IMR-90 (cell line): ENCODE measurements around the gene HS6ST2. TPM values are rescaled to one million over a fixed set of nuclear protein-coding genes. Genes with fewer than 3 reads are reported as not detected.

Experiments used
- ATAC-seq: fragments of 200-7000 bp; cut with Tn5 transposase; 2 replicates; pipeline ENCODE4 v1.9.1; 2020; ENCODE audit warnings: low read depth, mild to moderate bottlenecking, moderate library complexity
- BruUV-seq: library from RNA; stranded (reverse); fragments of 400-500 nt; replicated peaks from 2 replicates; lab custom pipeline; 2021; lab: Mats Ljungman, UMichigan
- CTCF ChIA-PET: fragments of 300-600 bp; formaldehyde crosslinking; extraction: SDS; loops from one replicate; lab custom pipeline; 2021; ENCODE audit warnings: antibody characterized with exemption; lab: Yijun Ruan, JAX
- POLR2A ChIA-PET: fragments of 300-600 bp; sonication (Branson Sonifier 250); formaldehyde crosslinking; loops from one replicate; lab custom pipeline; 2022; ENCODE audit warnings: antibody characterized with exemption; ENCODE audit not compliant: unreplicated experiment; lab: Charles Lee
- DNase-seq: peaks from one replicate; pipeline ENCODE4 v3.0.0; 2013
- H2AFZ ChIP-seq: replicated peaks from 2 replicates; pipeline ENCODE3; 2013; ENCODE audit warnings: low read length, mild to moderate bottlenecking; ENCODE audit not compliant: poor library complexity
- H2AK5ac ChIP-seq: 2 replicates; pipeline ENCODE4 v1.6.1; 2013; ENCODE audit warnings: low read depth, low read length, inconsistent platforms
- H2AK9ac ChIP-seq: replicated peaks from 2 replicates; pipeline ENCODE3; 2013; ENCODE audit warnings: mild to moderate bottlenecking, low read depth, low read length, moderate library complexity; ENCODE audit not compliant: poor library complexity
- H2BK120ac ChIP-seq: 2 replicates; pipeline ENCODE4 v1.6.1; 2013; ENCODE audit warnings: low read depth, low read length, inconsistent platforms
- H2BK15ac ChIP-seq: 3 replicates; pipeline ENCODE4 v1.6.1; 2013; ENCODE audit warnings: low read depth, low read length, inconsistent platforms
- H2BK20ac ChIP-seq: 2 replicates; pipeline ENCODE4 v1.6.1; 2013; ENCODE audit warnings: low read depth, mild to moderate bottlenecking, inconsistent platforms, low read length, moderate library complexity
- H2BK5ac ChIP-seq: 2 replicates; pipeline ENCODE4 v1.6.1; 2013; ENCODE audit warnings: mild to moderate bottlenecking, low read depth, low read length, inconsistent platforms; ENCODE audit not compliant: poor library complexity, severe bottlenecking
- H3K14ac ChIP-seq: replicated peaks from 2 replicates; pipeline ENCODE4 v1.6.1; 2013; ENCODE audit warnings: low read depth, low read length, inconsistent platforms
- H3K18ac ChIP-seq: 2 replicates; pipeline ENCODE4 v1.6.1; 2013; ENCODE audit warnings: low read depth, low read length, control low read depth
- H3K23ac ChIP-seq: 2 replicates; pipeline ENCODE4 v1.6.1; 2013; ENCODE audit warnings: low read depth, low read length, inconsistent platforms
- H3K27ac ChIP-seq: 2 replicates; pipeline ENCODE4 v1.5.1; 2013; ENCODE audit warnings: mild to moderate bottlenecking, control low read depth, low read length; ENCODE audit not compliant: insufficient read depth
- H3K27me3 ChIP-seq: 2 replicates; pipeline ENCODE4 v1.6.1; 2013; ENCODE audit warnings: low read length; ENCODE audit not compliant: control insufficient read depth, insufficient read depth
- H3K36me3 ChIP-seq: 2 replicates; pipeline ENCODE4 v1.6.1; 2013; ENCODE audit warnings: low read length, mixed read lengths; ENCODE audit not compliant: control insufficient read depth, insufficient read depth
- H3K4ac ChIP-seq: 2 replicates; pipeline ENCODE4 v1.6.1; 2013; ENCODE audit warnings: low read depth, low read length, inconsistent platforms
- H3K4me1 ChIP-seq: 2 replicates; pipeline ENCODE4 v1.6.1; 2013; ENCODE audit warnings: low read length, mixed read lengths; ENCODE audit not compliant: control insufficient read depth, insufficient read depth
- H3K4me2 ChIP-seq: 2 replicates; pipeline ENCODE4 v1.6.1; 2013; ENCODE audit warnings: low read depth, mild to moderate bottlenecking, control low read depth, low read length, moderate library complexity
- H3K4me3 ChIP-seq: 2 replicates; pipeline ENCODE4 v1.5.1; 2013; ENCODE audit warnings: low read depth, mild to moderate bottlenecking, control low read depth, low read length, moderate library complexity; ENCODE audit not compliant: insufficient read depth
- H3K56ac ChIP-seq: 2 replicates; pipeline ENCODE4 v1.6.1; 2013; ENCODE audit warnings: low read length, inconsistent platforms; ENCODE audit not compliant: insufficient read depth; ENCODE audit errors: extremely low read depth
- H3K79me1 ChIP-seq, 2 experiments: 2 replicates each; pipeline ENCODE4 v1.6.1; 2013; ENCODE audit warnings: low read length in 2 of 2, inconsistent platforms in 1 of 2, low read depth in 1 of 2
- H3K9ac ChIP-seq: 2 replicates; pipeline ENCODE4 v1.6.1; 2013; ENCODE audit warnings: low read depth, low read length, control low read depth
- H3K9me1 ChIP-seq: 2 replicates; pipeline ENCODE4 v1.6.1; 2013; ENCODE audit warnings: low read length, inconsistent platforms; ENCODE audit not compliant: insufficient read depth
- H3K9me3 ChIP-seq: 2 replicates; pipeline ENCODE4 v1.6.1; 2013; ENCODE audit warnings: low read length; ENCODE audit not compliant: control insufficient read depth, insufficient read depth
- H4K20me1 ChIP-seq: 2 replicates; pipeline ENCODE4 v1.6.1; 2013; ENCODE audit warnings: low read length, inconsistent platforms; ENCODE audit not compliant: insufficient read depth
- H4K5ac ChIP-seq: 2 replicates; pipeline ENCODE4 v1.6.1; 2013; ENCODE audit warnings: mild to moderate bottlenecking, low read depth, low read length, control low read depth
- H4K8ac ChIP-seq, 2 experiments: 2 replicates each; pipeline ENCODE4 v1.6.1; 2013; ENCODE audit warnings: low read depth in 2 of 2, low read length in 2 of 2, control low read depth in 1 of 2, inconsistent platforms in 1 of 2
- H4K91ac ChIP-seq: 2 replicates; pipeline ENCODE4 v1.6.1; 2013; ENCODE audit warnings: low read depth, low read length, inconsistent platforms; ENCODE audit not compliant: insufficient read depth
- BHLHE40 ChIP-seq: fragments of 150-350 bp; IDR thresholded peaks from 2 replicates; pipeline ENCODE4 v1.6.1; 2016; ENCODE audit warnings: mild to moderate bottlenecking, low read depth, low read length
- CEBPB ChIP-seq: IDR thresholded peaks from 2 replicates; pipeline ENCODE4 v1.6.1; 2012; ENCODE audit warnings: low read depth, low read length, improper control_type of control experiment
- CHD1 ChIP-seq: IDR thresholded peaks from 2 replicates; pipeline ENCODE4 v1.6.1; 2012; ENCODE audit warnings: low read depth, low read length, improper control_type of control experiment
- CTCF ChIP-seq: conservative IDR thresholded peaks from 2 replicates; pipeline ENCODE4 v1.5.1; 2012; ENCODE audit warnings: mild to moderate bottlenecking, low read depth, low read length, improper control_type of control experiment
- ELK1 ChIP-seq: fragments of 150-350 bp; IDR thresholded peaks from 2 replicates; pipeline ENCODE4 v1.6.1; 2016; ENCODE audit warnings: low read depth, mild to moderate bottlenecking, low read length, moderate library complexity, borderline replicate concordance
- FOS ChIP-seq: fragments of 150-350 bp; IDR thresholded peaks from 2 replicates; pipeline ENCODE4 v1.6.1; 2016; ENCODE audit warnings: low read depth, low read length
- MAFK ChIP-seq: IDR thresholded peaks from 2 replicates; pipeline ENCODE4 v1.6.1; 2012; ENCODE audit warnings: low read depth, low read length, improper control_type of control experiment
- MAZ ChIP-seq: IDR thresholded peaks from 2 replicates; pipeline ENCODE4 v1.6.1; 2012; ENCODE audit warnings: low read depth, mild to moderate bottlenecking, low read length, improper control_type of control experiment, moderate library complexity, borderline replicate concordance
- MXI1 ChIP-seq: IDR thresholded peaks from 2 replicates; pipeline ENCODE4 v1.6.1; 2012; ENCODE audit warnings: low read depth, mild to moderate bottlenecking, low read length, moderate library complexity, borderline replicate concordance
- NFE2L2 ChIP-seq: fragments of 150-350 bp; IDR thresholded peaks from 2 replicates; pipeline ENCODE4 v1.6.1; 2016; ENCODE audit warnings: low read depth, mild to moderate bottlenecking, low read length
- POLR2A ChIP-seq: IDR thresholded peaks from 2 replicates; pipeline ENCODE4 v1.6.1; 2012; ENCODE audit warnings: mild to moderate bottlenecking, low read depth, low read length
- RAD21 ChIP-seq: IDR thresholded peaks from 2 replicates; pipeline ENCODE4 v1.6.1; 2012; ENCODE audit warnings: low read length, improper control_type of control experiment
- RCOR1 ChIP-seq: IDR thresholded peaks from 2 replicates; pipeline ENCODE4 v1.6.1; 2012; ENCODE audit warnings: mild to moderate bottlenecking, low read length, improper control_type of control experiment; ENCODE audit not compliant: insufficient replicate concordance
- RFX5 ChIP-seq: IDR thresholded peaks from 2 replicates; pipeline ENCODE4 v1.8.0; 2012; ENCODE audit warnings: low read depth, mild to moderate bottlenecking, low read length, moderate library complexity
- SMC3 ChIP-seq: fragments of 150-350 bp; IDR thresholded peaks from 2 replicates; pipeline ENCODE4 v1.6.1; 2016; ENCODE audit warnings: low read depth, mild to moderate bottlenecking, antibody characterized with exemption, low read length, moderate library complexity
- USF2 ChIP-seq: fragments of 150-350 bp; IDR thresholded peaks from 2 replicates; pipeline ENCODE4 v1.6.1; 2017; ENCODE audit warnings: mild to moderate bottlenecking, antibody characterized with exemption, low read length, low read depth
- WGBS, 2 experiments: methylation state at CpG; one replicate each; pipeline versions ENCODE4 v1.1.5 to v1.1.7; 2013; ENCODE audit warnings: missing lambda C conversion rate in 2 of 2; ENCODE audit not compliant: insufficient read length in 1 of 2; ENCODE audit errors: extremely low coverage in 2 of 2; 5-methylcytosine and 5-hydroxymethylcytosine counted together
- dilution Hi-C: fragments of 300-500 bp; cut with HindIII; formaldehyde crosslinking; loops from one replicate; pipeline ENCODE4 v1.14.3; 2018; ENCODE audit warnings: low sequenced_read_pairs; ENCODE audit not compliant: unreplicated experiment
- in situ Hi-C: fragments of 300-500 bp; cut with MboI; formaldehyde crosslinking; loops from 3 replicates; pipeline ENCODE4 v1.14.3; 2019; ENCODE audit warnings: low sequenced_read_pairs, inconsistent platforms, mixed read lengths
- intact Hi-C: fragments of 100-400 bp; cut with micrococcal nuclease; formaldehyde crosslinking; loops from 2 replicates; pipeline ENCODE4 v1.10.0; 2022
- polyA plus RNA-seq, 3 experiments: library from polyadenylated mRNA; depleted of rRNA; stranded (reverse); fragments of >200 nt; gene quantifications; 2 replicates each; pipeline ENCODE4 v1.2.3, GENCODE V29; 2012; ENCODE audit warnings: low replicate concordance in 1 of 3
- total RNA-seq: library from RNA; depleted of rRNA; stranded (reverse); fragments of >200 nt; gene quantifications from 2 replicates; pipeline ENCODE4 v1.2.3, GENCODE V29; 2012

HS6ST2 gene
- total and polyA plus RNA-seq, 2 of the 4 experiments (the other 2 are of a cell fraction), result not detected

- DNase-seq (no peak), ATAC-seq (no peak)
- no peak overlapping the region for H2AK5ac ChIP-seq
- peaks cover 6% of the 10 kb centered on the region for H3K9me3 ChIP-seq
- H2BK120ac ChIP-seq, result no peak overlapping the region
- no peaks in the 10 kb centered on the region; the same call in 1 of the 2 replicates for H3K27me3 ChIP-seq
- no peak overlapping the region for H3K4me3 ChIP-seq
- H4K5ac ChIP-seq, result no peak overlapping the region
- no peak overlapping the region for H2BK15ac ChIP-seq
- no peak overlapping the region for H2BK5ac ChIP-seq
- H3K9me1 ChIP-seq, result no peaks in the 10 kb centered on the region
- no peak overlapping the region for H3K18ac ChIP-seq
- H3K9ac ChIP-seq, result no peak overlapping the region
- CTCF ChIA-PET, result no interaction called here
- no TSS peak for BruUV-seq
- no peak overlapping the region for H2AK9ac ChIP-seq
- in situ Hi-C loops (no loop called here), intact Hi-C loops (no loop called here), dilution Hi-C loops (no loop called here)
- no peak overlapping the region for H3K27ac ChIP-seq
- no CpG with 5 or more reads among the region's 1 CpG for WGBS, 2 experiments
- no peak overlapping the region for H3K14ac ChIP-seq
- H3K36me3 ChIP-seq, result no peaks in the 10 kb centered on the region
- no peak overlapping the region for H2BK20ac ChIP-seq
- H4K8ac ChIP-seq, result no peak overlapping the region
- POLR2A ChIA-PET, result no interaction called here
- H3K79me1 ChIP-seq, result no peaks in the 10 kb centered on the region
- H3K23ac ChIP-seq, result no peak overlapping the region
- no peak overlapping the region for H3K56ac ChIP-seq
- H4K91ac ChIP-seq, result no peak overlapping the region
- no peak overlapping the region for H3K4me2 ChIP-seq
- no peaks in the 10 kb centered on the region for H3K4me1 ChIP-seq
- H3K4ac ChIP-seq, result no peak overlapping the region
- TF ChIP-seq FOS (no peak), RAD21 (no peak), USF2 (no peak), RFX5 (no peak), MAZ (no peak), MAFK (no peak), CTCF (no peak), NFE2L2 (no peak), POLR2A (no peak), CHD1 (no peak), RCOR1 (no peak), ELK1 (no peak), SMC3 (no peak), CEBPB (no peak), BHLHE40 (no peak), MXI1 (no peak)
- H4K20me1 ChIP-seq, result no peaks in the 10 kb centered on the region
- no peak overlapping the region for H2AFZ ChIP-seq
These were observed 239.9 kb downstream of the HS6ST2 start for GRCh38 chrX:132718431-132718958.
